ENCODE data around the gene SRCAP.
"Not testable (repeated sequence)": the region's sequence is repeated elsewhere in the genome, so short reads cannot be mapped to it uniquely, and the experiment has no call there.

SRCAP gene

DNA sequence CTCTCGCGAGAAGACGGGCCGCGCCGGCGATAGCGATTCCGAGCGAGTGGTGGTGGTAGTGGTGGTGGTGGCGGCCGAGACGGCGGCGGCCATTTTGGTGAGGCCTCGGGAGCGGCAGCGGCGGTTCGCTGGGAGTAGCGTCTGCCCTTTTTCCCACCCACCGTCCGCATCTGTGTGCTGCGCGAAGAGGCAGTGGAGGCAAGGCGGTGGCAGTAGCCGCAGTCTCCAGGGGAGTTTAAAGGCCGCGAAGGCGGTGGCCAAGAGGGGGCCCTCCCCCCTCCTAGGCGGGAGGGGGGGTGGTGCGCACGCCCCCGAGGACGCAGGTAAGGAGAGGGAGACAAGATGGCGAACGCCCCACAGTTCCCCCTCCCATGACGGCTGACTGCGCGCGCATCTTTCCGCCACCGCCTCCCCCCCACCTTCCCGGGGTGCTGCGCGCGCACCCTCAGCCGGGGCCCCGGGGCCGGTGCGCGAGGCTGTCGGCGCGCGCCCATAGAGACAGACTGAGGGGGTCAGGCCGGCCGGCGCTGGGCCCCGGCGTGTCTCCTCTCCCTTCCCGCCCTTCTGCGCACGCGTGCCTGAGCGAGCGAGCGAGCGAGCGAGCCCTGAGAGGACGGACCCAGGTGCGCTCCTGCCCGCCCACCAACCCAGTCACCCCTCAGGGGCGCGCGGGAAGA lies 694 bp upstream of the SRCAP start:
- DNase-seq (ENCODE audit: low spot score in 2 of 2) (peak; percentile 98), ATAC-seq (ENCODE audit: low read depth) (peak; percentile 72)
- H3K27ac Mint-ChIP-seq, result peak overlapping the region; percentile 100
- H3K36me3 Mint-ChIP-seq, result peaks cover 11% of the 10 kb centered on the region
- H3K4me3 Mint-ChIP-seq, result peak overlapping the region; percentile 90
- no peaks in the 10 kb centered on the region for H3K27me3 Mint-ChIP-seq
- H3K9me3 Mint-ChIP-seq, result no peaks in the 10 kb centered on the region
- peaks cover 16% of the 10 kb centered on the region for H3K4me1 Mint-ChIP-seq

DNA sequence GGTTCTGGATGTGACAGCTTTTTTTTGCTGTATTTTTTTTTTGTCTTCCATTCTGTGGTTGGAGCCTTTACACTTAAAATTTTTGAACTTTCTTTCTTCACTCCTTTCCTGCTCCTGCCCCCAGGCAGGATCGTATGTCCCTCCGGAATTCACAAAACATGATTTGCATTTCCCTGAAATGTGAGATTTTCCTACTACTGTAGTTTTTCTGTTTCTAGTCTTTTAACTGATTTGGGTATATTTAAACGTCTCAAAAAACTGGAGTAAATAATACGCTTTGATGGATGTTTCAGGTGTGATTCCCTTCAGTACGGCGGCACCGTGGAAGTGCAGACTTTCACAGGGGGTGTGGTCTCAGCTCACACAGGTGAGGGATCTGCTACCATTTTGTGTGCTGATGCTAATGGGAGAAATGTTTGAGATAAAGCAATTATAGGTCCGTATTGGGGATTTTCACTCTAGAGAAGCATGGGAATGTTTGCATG lies 686 bp downstream of the SRCAP start:
- Mint-ChIP-seq H3K4me3 (peak overlapping the region; percentile 90), H3K4me1 (peaks cover 11% of the 10 kb centered on the region), H3K36me3 (peaks cover 16% of the 10 kb centered on the region), H3K9me3 (no peaks in the 10 kb centered on the region), H3K27me3 (no peaks in the 10 kb centered on the region), H3K27ac (peak overlapping the region; percentile 100)
- ATAC-seq (ENCODE audit: low read depth), result no peak
- DNase-seq (ENCODE audit: low spot score in 2 of 2), result no peak

DNA sequence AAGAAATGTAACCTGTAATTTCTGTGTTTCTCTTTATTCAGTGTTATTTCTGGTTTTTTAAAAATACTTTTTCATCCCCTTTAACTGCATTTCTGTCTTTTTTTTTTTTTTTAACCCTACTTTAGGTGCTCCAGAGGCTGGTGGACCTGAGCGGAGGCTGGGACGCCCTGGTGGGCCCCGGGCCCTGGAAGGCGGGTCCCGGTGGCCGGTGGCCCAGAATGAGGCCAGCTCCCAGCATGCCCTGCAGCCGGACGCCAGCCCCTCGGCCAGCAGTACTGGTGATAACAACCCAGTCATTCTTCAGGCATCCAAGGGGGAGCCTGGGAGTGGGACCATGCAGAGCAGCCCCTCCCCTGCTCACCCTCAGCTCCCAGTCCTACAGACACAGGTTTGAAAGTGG lies 1.5 kb downstream of the SRCAP start:
- H3K4me3 Mint-ChIP-seq, result no peak overlapping the region
- no peaks in the 10 kb centered on the region for H3K9me3 Mint-ChIP-seq
- H3K27me3 Mint-ChIP-seq, result no peaks in the 10 kb centered on the region
- peaks cover 16% of the 10 kb centered on the region for H3K36me3 Mint-ChIP-seq
- H3K27ac Mint-ChIP-seq, result peak overlapping the region; percentile 38
- DNase-seq (ENCODE audit: low spot score in 2 of 2) (no peak), ATAC-seq (ENCODE audit: low read depth) (no peak)
- peaks cover 11% of the 10 kb centered on the region for H3K4me1 Mint-ChIP-seq

DNA sequence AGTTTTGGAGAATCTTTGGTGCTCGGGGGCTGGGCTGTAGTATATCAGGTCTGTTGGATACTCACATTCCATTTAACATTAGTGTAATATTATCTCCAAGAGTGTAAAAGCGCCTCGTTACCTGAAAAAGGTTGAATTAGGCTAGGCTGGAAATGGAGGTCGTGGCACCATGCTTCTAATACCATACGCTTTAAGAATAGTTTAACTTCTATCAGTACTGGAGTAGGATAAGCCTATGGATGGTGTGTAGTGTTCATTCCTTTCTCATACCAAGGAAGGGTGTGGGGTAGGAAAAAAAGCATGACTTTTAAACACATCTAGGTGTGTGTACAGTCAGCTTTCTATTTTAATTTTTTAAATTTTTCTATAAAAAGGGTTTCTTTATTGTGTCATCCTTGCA lies 2.0 kb downstream of the SRCAP start:
- Mint-ChIP-seq H3K9me3 (no peaks in the 10 kb centered on the region), H3K27me3 (no peaks in the 10 kb centered on the region), H3K27ac (peak overlapping the region; percentile 38), H3K36me3 (peaks cover 16% of the 10 kb centered on the region), H3K4me3 (no peak overlapping the region), H3K4me1 (peaks cover 11% of the 10 kb centered on the region)
- no peak for ATAC-seq (ENCODE audit: low read depth)
- DNase-seq (ENCODE audit: low spot score in 2 of 2), result no peak

DNA sequence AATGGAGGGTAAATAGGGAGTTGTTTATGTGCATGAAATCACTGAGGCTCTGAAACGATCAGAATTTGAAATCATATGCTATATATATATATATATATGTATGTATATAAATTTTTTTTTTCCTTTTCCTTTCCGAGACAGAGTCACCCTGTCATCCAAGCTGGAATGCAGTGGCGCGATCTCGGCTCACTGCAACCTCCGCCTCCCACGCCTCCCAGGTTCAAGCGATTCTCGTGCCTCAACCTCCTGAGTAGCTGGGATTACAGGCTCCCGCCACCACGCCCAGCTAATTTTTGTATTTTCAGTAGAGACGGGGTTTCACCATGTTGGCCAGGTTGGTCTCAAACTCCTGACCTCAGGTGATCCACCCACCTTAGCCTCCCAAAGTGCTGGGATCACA lies 4.1 kb downstream of the SRCAP start:
- ATAC-seq (ENCODE audit: low read depth); DNase-seq (ENCODE audit: low spot score in 2 of 2); H3K27ac Mint-ChIP-seq; H3K27me3 Mint-ChIP-seq; H3K9me3 Mint-ChIP-seq; H3K4me1 Mint-ChIP-seq; H3K4me3 Mint-ChIP-seq: not testable (repeated sequence)
- peaks cover 30% of the 10 kb centered on the region for H3K36me3 Mint-ChIP-seq

DNA sequence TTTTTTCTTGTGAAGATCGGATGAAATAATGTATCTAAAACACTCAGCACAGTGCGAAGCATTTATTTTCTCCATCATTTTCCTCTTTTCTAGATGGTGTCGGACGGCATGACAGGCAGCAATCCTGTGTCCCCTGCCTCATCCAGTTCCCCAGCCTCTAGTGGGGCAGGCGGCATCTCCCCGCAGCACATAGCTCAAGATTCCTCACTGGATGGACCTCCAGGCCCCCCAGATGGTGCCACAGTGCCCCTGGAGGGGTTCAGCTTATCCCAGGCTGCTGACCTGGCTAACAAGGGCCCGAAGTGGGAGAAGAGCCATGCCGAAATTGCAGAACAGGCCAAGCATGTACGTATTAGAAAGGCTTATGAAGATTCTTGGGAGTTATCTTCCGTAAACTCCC lies 5.0 kb downstream of the SRCAP start:
- no peak overlapping the region for H3K4me3 Mint-ChIP-seq
- no peaks in the 10 kb centered on the region for H3K27me3 Mint-ChIP-seq
- peaks cover 30% of the 10 kb centered on the region for H3K36me3 Mint-ChIP-seq
- peaks cover 7% of the 10 kb centered on the region for H3K4me1 Mint-ChIP-seq
- DNase-seq (ENCODE audit: low spot score in 2 of 2) (no peak), ATAC-seq (ENCODE audit: low read depth) (no peak)
- H3K27ac Mint-ChIP-seq, result no peak overlapping the region
- no peaks in the 10 kb centered on the region for H3K9me3 Mint-ChIP-seq

DNA sequence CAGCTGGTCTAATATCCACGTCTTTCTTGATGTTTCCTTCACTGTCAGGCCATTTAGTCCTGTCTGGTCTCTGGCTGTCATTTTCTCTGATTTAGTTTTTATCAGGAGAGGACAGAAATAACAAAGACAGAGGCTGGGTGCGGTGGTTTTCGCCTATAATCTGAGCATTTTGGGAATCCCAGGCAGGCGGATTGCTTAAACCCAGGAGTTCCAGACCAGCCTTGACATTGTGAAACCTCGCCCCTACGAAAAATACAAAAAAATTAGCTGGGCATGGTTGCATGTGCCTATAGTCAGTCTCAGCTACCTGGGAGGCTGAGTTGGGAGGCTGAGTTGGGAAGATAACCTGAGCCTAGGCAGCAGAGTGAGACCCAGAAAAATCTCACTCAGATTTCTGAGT lies 7.1 kb downstream of the SRCAP start:
- peaks cover 2% of the 10 kb centered on the region for H3K4me1 Mint-ChIP-seq
- H3K27ac Mint-ChIP-seq, result peak overlapping the region; percentile 28
- no peak overlapping the region for H3K4me3 Mint-ChIP-seq
- peaks cover 41% of the 10 kb centered on the region for H3K36me3 Mint-ChIP-seq
- no peak for DNase-seq (ENCODE audit: low spot score in 2 of 2)
- ATAC-seq (ENCODE audit: low read depth), result no peak
- no peaks in the 10 kb centered on the region for H3K9me3 Mint-ChIP-seq
- H3K27me3 Mint-ChIP-seq, result no peaks in the 10 kb centered on the region

DNA sequence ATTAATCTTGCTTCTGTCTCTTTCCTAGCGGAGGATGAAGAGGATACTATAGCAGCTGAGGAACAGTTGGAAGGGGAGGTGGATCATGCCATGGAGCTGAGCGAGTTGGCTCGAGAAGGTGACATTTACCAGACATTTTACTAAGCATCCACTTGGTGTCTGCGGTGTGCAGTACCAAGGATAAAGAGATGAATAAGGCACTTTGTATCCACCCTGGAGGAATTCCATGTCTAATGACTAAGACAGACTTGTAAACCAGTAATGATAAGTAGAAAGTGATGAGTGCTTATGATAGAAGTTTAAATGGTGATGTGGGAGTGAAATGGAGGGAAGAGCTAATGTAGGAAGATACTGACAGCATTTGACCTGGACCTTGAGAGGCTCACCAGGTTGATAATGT lies 12.0 kb downstream of the SRCAP start:
- Mint-ChIP-seq H3K27ac (no peak overlapping the region), H3K36me3 (peaks cover 52% of the 10 kb centered on the region)
- no peak for ATAC-seq (ENCODE audit: low read depth)

DNA sequence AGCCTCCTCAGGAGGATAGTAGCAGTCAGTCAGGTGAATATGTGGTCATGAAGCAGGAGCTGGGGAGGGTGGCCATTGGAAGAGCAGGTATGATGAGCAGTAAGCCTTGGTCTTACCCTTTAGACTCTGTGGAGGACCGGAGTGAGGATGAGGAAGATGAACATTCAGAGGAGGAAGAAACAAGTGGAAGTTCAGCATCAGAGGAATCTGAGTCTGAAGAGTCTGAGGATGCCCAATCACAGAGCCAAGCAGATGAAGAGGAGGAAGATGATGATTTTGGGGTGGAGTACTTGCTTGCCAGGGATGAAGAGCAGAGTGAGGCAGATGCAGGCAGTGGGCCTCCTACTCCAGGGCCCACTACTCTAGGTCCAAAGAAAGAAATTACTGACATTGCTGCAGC lies 12.7 kb downstream of the SRCAP start:
- H3K27me3 Mint-ChIP-seq, result no peaks in the 10 kb centered on the region
- no peak overlapping the region for H3K4me3 Mint-ChIP-seq
- ATAC-seq (ENCODE audit: low read depth) (no peak), DNase-seq (ENCODE audit: low spot score in 2 of 2) (no peak)
- no peaks in the 10 kb centered on the region for H3K9me3 Mint-ChIP-seq
- H3K4me1 Mint-ChIP-seq, result peaks cover 15% of the 10 kb centered on the region
- peaks cover 57% of the 10 kb centered on the region for H3K36me3 Mint-ChIP-seq
- H3K27ac Mint-ChIP-seq, result no peak overlapping the region

More for the DNA sequence above, 12.0 kb downstream of the SRCAP start:
- H3K4me3 Mint-ChIP-seq, result no peak overlapping the region
- H3K27me3 Mint-ChIP-seq, result no peaks in the 10 kb centered on the region
- H3K9me3 Mint-ChIP-seq, result no peaks in the 10 kb centered on the region
- no peak for DNase-seq (ENCODE audit: low spot score in 2 of 2)
- peaks cover 13% of the 10 kb centered on the region for H3K4me1 Mint-ChIP-seq

DNA sequence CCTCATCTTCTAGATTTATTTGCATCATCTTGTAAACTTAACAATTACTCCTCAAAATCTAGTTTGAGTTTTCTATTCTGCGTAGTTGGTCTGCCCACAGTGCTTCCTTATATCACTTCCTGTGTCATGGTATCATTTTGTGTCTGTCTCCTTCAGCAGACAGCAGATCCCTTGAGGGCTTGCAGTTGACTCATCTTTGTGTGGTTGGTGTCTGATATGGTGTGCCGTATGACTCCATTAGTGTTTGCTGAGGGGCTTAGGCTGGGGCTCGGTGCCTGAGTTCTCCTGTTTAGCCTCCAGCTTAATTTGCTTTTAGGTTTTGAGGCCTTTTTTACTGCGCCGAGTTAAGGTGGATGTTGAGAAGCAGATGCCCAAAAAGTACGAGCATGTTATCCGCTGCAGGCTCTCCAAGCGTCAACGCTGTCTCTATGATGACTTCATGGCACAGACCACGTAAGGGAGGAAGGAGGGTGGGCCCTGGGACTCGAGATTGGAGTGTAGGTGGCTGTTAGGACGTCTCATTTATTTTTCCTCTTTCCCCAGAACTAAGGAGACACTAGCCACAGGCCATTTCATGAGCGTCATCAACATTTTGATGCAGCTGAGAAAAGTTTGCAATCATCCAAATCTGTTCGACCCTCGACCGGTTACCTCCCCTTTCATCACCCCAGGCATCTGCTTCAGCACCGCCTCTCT lies 16.9 kb downstream of the SRCAP start:
- ATAC-seq (ENCODE audit: low read depth), result peak; percentile 99
- Mint-ChIP-seq H3K36me3 (peaks cover 47% of the 10 kb centered on the region), H3K4me1 (peaks cover 16% of the 10 kb centered on the region), H3K4me3 (peak overlapping the region; percentile 65), H3K27me3 (no peaks in the 10 kb centered on the region), H3K9me3 (no peaks in the 10 kb centered on the region), H3K27ac (peak overlapping the region; percentile 89)
- DNase-seq (ENCODE audit: low spot score in 2 of 2), result peak in 1 of 2 donors; percentile 41

DNA sequence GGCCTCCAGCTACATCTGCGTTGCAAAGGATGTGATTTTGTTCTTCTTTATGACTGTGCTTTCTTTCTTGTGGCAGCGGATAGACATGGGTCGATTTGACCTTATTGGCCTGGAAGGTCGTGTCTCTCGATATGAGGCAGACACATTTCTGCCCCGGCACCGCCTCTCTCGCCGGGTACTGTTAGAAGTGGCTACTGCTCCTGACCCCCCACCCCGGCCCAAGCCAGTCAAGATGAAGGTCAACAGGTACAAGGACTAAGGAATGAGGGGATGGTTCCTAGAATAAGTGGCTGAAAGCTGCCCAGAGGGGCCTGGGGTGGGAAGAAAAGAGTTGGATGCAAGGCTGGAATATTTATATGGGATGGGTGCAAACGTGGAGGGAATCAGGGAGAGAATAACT lies 21.1 kb downstream of the SRCAP start:
- no peaks in the 10 kb centered on the region for H3K9me3 Mint-ChIP-seq
- no peak overlapping the region for H3K27ac Mint-ChIP-seq
- H3K36me3 Mint-ChIP-seq, result peaks cover 58% of the 10 kb centered on the region
- no peak overlapping the region for H3K4me3 Mint-ChIP-seq
- DNase-seq (ENCODE audit: low spot score in 2 of 2), result no peak
- H3K27me3 Mint-ChIP-seq, result no peaks in the 10 kb centered on the region
- ATAC-seq (ENCODE audit: low read depth), result no peak
- peaks cover 22% of the 10 kb centered on the region for H3K4me1 Mint-ChIP-seq

DNA sequence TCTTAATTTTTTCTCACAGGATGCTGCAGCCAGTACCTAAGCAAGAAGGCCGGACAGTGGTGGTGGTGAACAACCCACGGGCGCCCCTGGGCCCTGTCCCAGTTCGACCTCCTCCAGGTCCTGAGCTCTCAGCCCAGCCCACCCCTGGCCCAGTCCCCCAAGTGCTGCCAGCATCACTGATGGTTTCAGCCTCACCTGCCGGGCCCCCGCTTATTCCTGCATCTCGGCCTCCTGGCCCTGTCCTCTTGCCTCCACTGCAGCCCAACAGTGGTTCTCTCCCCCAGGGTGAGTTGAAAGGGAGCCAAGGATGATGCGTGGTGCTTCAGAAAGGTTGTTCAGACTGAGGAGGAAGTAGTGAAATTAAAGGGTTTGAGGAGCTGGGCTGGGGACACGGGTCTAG lies 21.7 kb downstream of the SRCAP start:
- Mint-ChIP-seq H3K27ac (no peak overlapping the region), H3K27me3 (no peaks in the 10 kb centered on the region), H3K4me1 (peaks cover 23% of the 10 kb centered on the region), H3K9me3 (no peaks in the 10 kb centered on the region), H3K36me3 (peaks cover 58% of the 10 kb centered on the region), H3K4me3 (no peak overlapping the region)
- DNase-seq (ENCODE audit: low spot score in 2 of 2) (no peak), ATAC-seq (ENCODE audit: low read depth) (no peak)

DNA sequence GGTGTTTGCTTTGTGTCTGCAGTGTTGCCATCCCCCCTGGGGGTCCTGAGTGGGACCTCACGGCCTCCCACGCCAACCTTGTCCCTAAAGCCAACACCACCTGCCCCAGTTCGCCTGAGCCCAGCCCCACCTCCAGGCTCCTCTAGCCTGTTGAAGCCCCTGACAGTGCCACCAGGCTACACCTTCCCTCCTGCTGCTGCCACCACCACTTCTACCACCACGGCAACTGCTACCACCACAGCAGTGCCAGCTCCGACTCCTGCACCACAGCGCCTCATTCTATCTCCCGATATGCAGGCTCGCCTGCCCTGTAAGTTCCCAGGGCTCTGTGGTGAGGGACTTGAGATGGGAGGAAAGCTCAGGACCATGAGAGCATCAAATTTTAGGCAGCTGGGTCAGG lies 22.2 kb downstream of the SRCAP start:
- Mint-ChIP-seq H3K9me3 (no peaks in the 10 kb centered on the region), H3K4me1 (peaks cover 20% of the 10 kb centered on the region), H3K27ac (no peak overlapping the region), H3K27me3 (no peaks in the 10 kb centered on the region), H3K36me3 (peaks cover 55% of the 10 kb centered on the region), H3K4me3 (no peak overlapping the region)
- DNase-seq (ENCODE audit: low spot score in 2 of 2) (no peak), ATAC-seq (ENCODE audit: low read depth) (no peak)

DNA sequence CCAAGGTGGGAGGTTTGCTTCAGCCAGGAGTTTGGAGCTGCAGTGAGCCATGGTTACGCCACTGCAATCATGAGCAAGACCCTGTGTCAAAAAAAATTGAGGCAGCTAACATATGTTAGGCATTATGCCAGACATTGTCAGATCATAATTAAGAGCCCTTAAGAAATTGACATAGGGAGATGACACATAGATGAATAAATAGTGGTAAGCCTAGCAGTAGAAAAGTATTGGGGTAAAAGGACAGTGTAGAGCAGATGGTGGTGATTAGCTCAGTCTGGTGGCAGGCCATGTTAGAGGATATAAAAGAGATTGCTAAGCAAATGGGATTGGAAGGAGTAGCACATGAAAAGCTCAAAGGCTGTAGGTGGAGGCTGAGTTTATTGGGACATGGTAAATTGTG lies 22.6 kb downstream of the SRCAP start:
- ATAC-seq (ENCODE audit: low read depth) (no peak), DNase-seq (ENCODE audit: low spot score in 2 of 2) (no peak)
- Mint-ChIP-seq H3K4me3 (no peak overlapping the region), H3K9me3 (no peaks in the 10 kb centered on the region), H3K36me3 (peaks cover 50% of the 10 kb centered on the region), H3K27ac (no peak overlapping the region), H3K27me3 (no peaks in the 10 kb centered on the region), H3K4me1 (peaks cover 19% of the 10 kb centered on the region)

DNA sequence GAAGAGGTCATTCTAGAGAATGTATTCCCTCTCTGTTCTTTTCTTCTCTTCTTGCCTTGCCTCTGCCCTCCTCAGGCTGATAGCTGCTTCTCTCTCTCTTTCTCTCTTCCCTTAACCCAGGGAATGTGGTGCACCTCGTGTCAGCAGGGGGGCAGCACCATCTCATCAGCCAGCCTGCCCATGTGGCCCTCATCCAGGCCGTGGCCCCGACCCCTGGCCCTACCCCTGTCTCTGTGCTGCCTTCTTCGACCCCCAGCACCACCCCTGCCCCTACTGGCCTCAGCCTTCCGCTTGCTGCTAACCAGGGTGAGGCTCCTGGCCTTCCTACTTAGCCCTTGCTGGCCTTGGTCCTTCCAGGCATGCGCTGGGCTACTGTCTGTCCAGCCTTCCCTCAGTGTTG lies 23.5 kb downstream of the SRCAP start:
- no peak for DNase-seq (ENCODE audit: low spot score in 2 of 2)
- no peak overlapping the region for H3K27ac Mint-ChIP-seq
- H3K9me3 Mint-ChIP-seq, result no peaks in the 10 kb centered on the region
- H3K4me3 Mint-ChIP-seq, result no peak overlapping the region
- peaks cover 47% of the 10 kb centered on the region for H3K36me3 Mint-ChIP-seq
- H3K27me3 Mint-ChIP-seq, result no peaks in the 10 kb centered on the region
- no peak for ATAC-seq (ENCODE audit: low read depth)
- H3K4me1 Mint-ChIP-seq, result peaks cover 16% of the 10 kb centered on the region
